Smooth muscle cell of the umbilical artery (primary cell): ENCODE data around the gene PARP8. TPM values are rescaled to one million over a fixed set of nuclear protein-coding genes. Genes with fewer than 3 reads are reported as not detected.

ENCODE experiments used
- total RNA-seq: library from RNA; depleted of rRNA; stranded (reverse); fragments of >200 nt; gene quantifications from 2 replicates; pipeline ENCODE4 v1.2.3, GENCODE V29; 2014

The PARP8 gene, protein sequence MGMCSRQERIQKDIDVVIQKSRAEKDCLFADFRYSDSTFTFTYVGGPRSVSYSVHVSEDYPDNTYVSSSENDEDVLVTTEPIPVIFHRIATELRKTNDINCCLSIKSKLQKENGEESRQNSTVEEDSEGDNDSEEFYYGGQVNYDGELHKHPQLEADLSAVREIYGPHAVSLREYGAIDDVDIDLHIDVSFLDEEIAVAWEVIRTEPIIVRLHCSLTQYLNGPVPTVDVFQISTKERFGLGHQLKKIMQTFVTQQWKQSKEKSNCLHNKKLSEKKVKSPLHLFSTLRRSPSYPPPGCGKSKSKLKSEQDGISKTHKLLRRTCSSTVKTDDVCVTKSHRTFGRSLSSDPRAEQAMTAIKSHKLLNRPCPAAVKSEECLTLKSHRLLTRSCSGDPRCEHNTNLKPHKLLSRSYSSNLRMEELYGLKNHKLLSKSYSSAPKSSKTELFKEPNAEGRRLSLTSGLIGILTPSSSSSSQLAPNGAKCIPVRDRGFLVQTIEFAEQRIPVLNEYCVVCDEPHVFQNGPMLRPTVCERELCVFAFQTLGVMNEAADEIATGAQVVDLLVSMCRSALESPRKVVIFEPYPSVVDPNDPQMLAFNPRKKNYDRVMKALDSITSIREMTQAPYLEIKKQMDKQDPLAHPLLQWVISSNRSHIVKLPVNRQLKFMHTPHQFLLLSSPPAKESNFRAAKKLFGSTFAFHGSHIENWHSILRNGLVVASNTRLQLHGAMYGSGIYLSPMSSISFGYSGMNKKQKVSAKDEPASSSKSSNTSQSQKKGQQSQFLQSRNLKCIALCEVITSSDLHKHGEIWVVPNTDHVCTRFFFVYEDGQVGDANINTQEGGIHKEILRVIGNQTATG
- total RNA-seq, result 20.7 and 22.3 TPM in 2 replicates

GRCh38 chr5:50666261-50667022 is at the start of gene PARP8:
Gene PARP8, plus strand, starts transcription at chr5:50666637. Its CDS starts 459 bp downstream, at chr5:50667096.

Other genes with a start within 250 kb of the PARP8 start
- gene EMB, start 225.3 kb upstream of the PARP8 start, total RNA-seq, result 3.0 and 5.0 TPM in 2 replicates